H1 (cell line): ENCODE measurements around the gene COL4A4. TPM values are rescaled to one million over a fixed set of nuclear protein-coding genes. Genes with fewer than 3 reads are reported as not detected.

Experiments used
- CTCF ChIA-PET: fragments of 300-600 bp; sonication (Branson Sonifier 250); formaldehyde crosslinking; loops from one replicate; lab custom pipeline; 2021; ENCODE audit not compliant: partially characterized antibody; lab: Charles Lee
- POLR2A ChIA-PET: fragments of 300-600 bp; sonication (Branson Sonifier 250); formaldehyde crosslinking; loops from one replicate; lab custom pipeline; 2021; ENCODE audit warnings: inconsistent platforms; ENCODE audit not compliant: partially characterized antibody; lab: Charles Lee
- DNase-seq, 2 experiments: peaks; one replicate each; pipeline versions ENCODE4 v3.0.0 to v3.0.0-alpha.2; 2010 to 2022; ENCODE audit warnings: low spot score in 2 of 2, low read depth in 1 of 2, mixed read lengths in 1 of 2
- FAIRE-seq: peaks from 2 replicates; lab custom pipeline; 2011; peaks lifted over from hg19 to GRCh38; lab: Jason Lieb, UNC
- H2AFZ ChIP-seq: 2 replicates; pipeline ENCODE4 v1.8.1; 2012; ENCODE audit warnings: low read length, inconsistent platforms
- H2AK5ac ChIP-seq: 2 replicates; pipeline ENCODE4 v1.6.1; 2013; ENCODE audit warnings: low read depth, low read length
- H2BK120ac ChIP-seq: replicated peaks from 2 replicates; pipeline ENCODE3; 2013; ENCODE audit warnings: low read depth, low read length, inconsistent platforms
- H2BK12ac ChIP-seq: 2 replicates; pipeline ENCODE4 v1.6.1; 2013; ENCODE audit warnings: low read depth, low read length
- H2BK15ac ChIP-seq: 2 replicates; pipeline ENCODE4 v1.6.1; 2013; ENCODE audit warnings: low read length
- H2BK20ac ChIP-seq: 2 replicates; pipeline ENCODE4 v1.6.1; 2013; ENCODE audit warnings: low read length
- H2BK5ac ChIP-seq: 2 replicates; pipeline ENCODE4 v1.6.1; 2013; ENCODE audit warnings: low read depth, low read length
- H3K14ac ChIP-seq: 2 replicates; pipeline ENCODE4 v1.6.1; 2013; ENCODE audit warnings: inconsistent platforms; ENCODE audit not compliant: insufficient read length
- H3K18ac ChIP-seq: 2 replicates; pipeline ENCODE4 v1.6.1; 2013; ENCODE audit warnings: low read length; ENCODE audit errors: extremely low read depth
- H3K23ac ChIP-seq: 2 replicates; pipeline ENCODE4 v1.6.1; 2013; ENCODE audit warnings: inconsistent platforms; ENCODE audit not compliant: insufficient read length
- H3K23me2 ChIP-seq: 2 replicates; pipeline ENCODE4 v1.6.1; 2013; ENCODE audit warnings: low read depth, low read length
- H3K27ac ChIP-seq: 2 replicates; pipeline ENCODE4 v1.6.1; 2011; ENCODE audit warnings: low read depth, low read length, inconsistent platforms
- H3K27me3 ChIP-seq, 4 experiments: replicated peaks in 1 of 4; 1 replicate in 1 of 4; 2 replicates in 3 of 4; pipeline versions ENCODE4 v1.6.1 to v1.8.1; 2011 to 2013; ENCODE audit warnings: low read length in 3 of 4, mild to moderate bottlenecking in 3 of 4, inconsistent platforms in 2 of 4, mixed read lengths in 2 of 4, moderate library complexity in 1 of 4; ENCODE audit not compliant: control insufficient read depth in 3 of 4, insufficient read depth in 3 of 4; ENCODE audit errors: extremely low read depth in 1 of 4
- H3K36me3 ChIP-seq, 4 experiments: 2 replicates each; pipeline versions ENCODE4 v1.6.1 to v1.8.1; 2011 to 2013; ENCODE audit warnings: mild to moderate bottlenecking in 4 of 4, low read length in 3 of 4, moderate library complexity in 2 of 4, control low read depth in 1 of 4, inconsistent platforms in 1 of 4; ENCODE audit not compliant: insufficient read depth in 4 of 4, control insufficient read depth in 2 of 4
- H3K4ac ChIP-seq: replicated peaks from 2 replicates; pipeline ENCODE3; 2013; ENCODE audit warnings: low read length, low read depth, mixed read lengths, inconsistent platforms; ENCODE audit not compliant: insufficient read length
- H3K4me1 ChIP-seq, 4 experiments: replicated peaks in 1 of 4; 1 replicate in 1 of 4; 2 replicates in 3 of 4; pipeline versions ENCODE4 v1.6.1 to v1.8.1; 2011 to 2013; ENCODE audit warnings: low read length in 3 of 4, inconsistent platforms in 2 of 4, mixed read lengths in 1 of 4; ENCODE audit not compliant: insufficient read depth in 4 of 4, control insufficient read depth in 3 of 4
- H3K4me2 ChIP-seq, 2 experiments: 2 replicates each; pipeline versions ENCODE4 v1.6.1 to v1.8.1; 2011 to 2013; ENCODE audit warnings: low read depth in 2 of 2, low read length in 2 of 2, control low read depth in 1 of 2, inconsistent platforms in 1 of 2, mild to moderate bottlenecking in 1 of 2; ENCODE audit not compliant: insufficient read depth in 1 of 2
- H3K4me3 ChIP-seq, 4 experiments: fragments of 200-600, 300-600 bp in 1 of 4; sonication (generic), shearing (Covaris generic), sonication (Bioruptor Twin) in 1 of 4; 2 replicates each; pipeline versions ENCODE4 v1.5.1 to v1.8.1; 2011 to 2016; ENCODE audit warnings: low read length in 4 of 4, low read depth in 3 of 4, control low read depth in 2 of 4, inconsistent platforms in 2 of 4, mild to moderate bottlenecking in 2 of 4, mixed read lengths in 1 of 4, moderate library complexity in 1 of 4; ENCODE audit not compliant: insufficient read depth in 2 of 4; ENCODE audit errors: extremely low read depth in 1 of 4
- H3K56ac ChIP-seq: replicated peaks from 2 replicates; pipeline ENCODE3; 2013; ENCODE audit warnings: low read depth, mild to moderate bottlenecking, mixed read lengths, low read length, inconsistent platforms; ENCODE audit not compliant: insufficient read length
- H3K79me1 ChIP-seq: 2 replicates; pipeline ENCODE4 v1.6.1; 2013; ENCODE audit warnings: low read depth, low read length, control low read depth
- H3K79me2 ChIP-seq, 2 experiments: 2 replicates each; pipeline versions ENCODE4 v1.6.1 to v1.8.1; 2012 to 2013; ENCODE audit warnings: low read length in 2 of 2, mild to moderate bottlenecking in 2 of 2, inconsistent platforms in 1 of 2; ENCODE audit not compliant: insufficient read depth in 2 of 2, control insufficient read depth in 1 of 2
- H3K9ac ChIP-seq, 4 experiments: replicated peaks in 1 of 4; 1 replicate in 1 of 4; 2 replicates in 3 of 4; pipeline versions ENCODE4 v1.6.1 to v1.8.1; 2011 to 2013; ENCODE audit warnings: low read depth in 3 of 4, low read length in 3 of 4, control low read depth in 2 of 4, mild to moderate bottlenecking in 2 of 4, moderate library complexity in 2 of 4, inconsistent platforms in 1 of 4; ENCODE audit errors: extremely low read depth in 1 of 4
- H3K9me3 ChIP-seq, 2 experiments: 2 replicates each; pipeline versions ENCODE4 v1.6.1 to v1.8.1; 2012 to 2013; ENCODE audit warnings: mild to moderate bottlenecking in 2 of 2, moderate library complexity in 2 of 2, control low read depth in 1 of 2, inconsistent platforms in 1 of 2, low read depth in 1 of 2, low read length in 1 of 2, mixed read lengths in 1 of 2; ENCODE audit not compliant: insufficient read depth in 2 of 2
- H4K20me1 ChIP-seq, 2 experiments: replicated peaks in 1 of 2; 2 replicates each; pipeline versions ENCODE3 to v1.8.1; 2011 to 2013; ENCODE audit warnings: inconsistent platforms in 2 of 2, low read length in 2 of 2, mild to moderate bottlenecking in 1 of 2; ENCODE audit not compliant: insufficient read depth in 2 of 2, control insufficient read depth in 1 of 2
- H4K5ac ChIP-seq: 2 replicates; pipeline ENCODE4 v1.6.1; 2013; ENCODE audit warnings: low read length, low read depth, mixed read lengths, inconsistent platforms; ENCODE audit not compliant: insufficient read length
- H4K8ac ChIP-seq: 2 replicates; pipeline ENCODE4 v1.8.0; 2013; ENCODE audit warnings: mild to moderate bottlenecking, moderate library complexity, low read length, inconsistent platforms; ENCODE audit not compliant: insufficient read depth; ENCODE audit errors: extremely low read depth
- H4K91ac ChIP-seq: replicated peaks from 2 replicates; pipeline ENCODE3; 2013; ENCODE audit warnings: low read length, mixed read lengths, inconsistent platforms; ENCODE audit not compliant: insufficient read length
- BRCA1 ChIP-seq: IDR thresholded peaks from 2 replicates; pipeline ENCODE4 v1.6.1; 2012; ENCODE audit warnings: low read depth, low read length, improper control_type of control experiment
- CEBPB ChIP-seq: IDR thresholded peaks from 2 replicates; pipeline ENCODE4 v1.6.1; 2012; ENCODE audit warnings: low read depth, low read length
- CTBP2 ChIP-seq: IDR thresholded peaks from 2 replicates; pipeline ENCODE4 v1.7.0; 2011; ENCODE audit warnings: borderline replicate concordance, mild to moderate bottlenecking, moderate library complexity, mixed read lengths, low read length; ENCODE audit not compliant: insufficient read depth, insufficient read length
- E2F6 ChIP-seq: IDR thresholded peaks from 2 replicates; pipeline ENCODE4 v1.6.1; 2012; ENCODE audit warnings: inconsistent platforms
- EZH2 ChIP-seq: fragments of 200-600 bp; sonication (generic); IDR thresholded peaks from 2 replicates; pipeline ENCODE4 v1.7.1; 2012; ENCODE audit warnings: low read depth, mild to moderate bottlenecking, moderate library complexity, low read length, inconsistent platforms; ENCODE audit not compliant: severe bottlenecking
- KDM1A ChIP-seq: fragments of 200-600, 300-600 bp; sonication (generic); IDR thresholded peaks from 2 replicates; pipeline ENCODE4 v1.7.1; 2016; ENCODE audit warnings: mild to moderate bottlenecking, low read length, borderline replicate concordance
- RXRA ChIP-seq: IDR thresholded peaks from 2 replicates; pipeline ENCODE4 v1.6.1; 2011; ENCODE audit warnings: low read depth, mild to moderate bottlenecking, low read length, moderate library complexity; ENCODE audit not compliant: insufficient read depth
- YY1 ChIP-seq: IDR thresholded peaks from 2 replicates; pipeline ENCODE4 v1.6.1; 2011; ENCODE audit warnings: low read depth, mild to moderate bottlenecking, low read length
- WGBS, 2 experiments: shearing (Covaris generic) in 1 of 2; methylation state at CpG; one replicate each; pipeline versions ENCODE4 v1.1.6 to v1.1.7; 2013 to 2015; ENCODE audit warnings: low lambda C conversion rate in 2 of 2, mixed read lengths in 2 of 2, inconsistent platforms in 1 of 2, low coverage in 1 of 2, missing lambda C conversion rate in 1 of 2; ENCODE audit not compliant: insufficient replicate concordance in 2 of 2, insufficient coverage in 1 of 2, insufficient read length in 1 of 2; ENCODE audit errors: extremely low coverage in 1 of 2, missing lambda C conversion rate in 1 of 2; 5-methylcytosine and 5-hydroxymethylcytosine counted together
- polyA plus RNA-seq, 7 experiments: library from polyadenylated mRNA; depleted of rRNA in 3 of 7; stranded (reverse) in 5 of 7; unstranded in 2 of 7; fragments of >200 nt in 5 of 7; fragments of 200-250 nt in 2 of 7; gene quantifications; 1 replicate in 5 of 7; 2 replicates in 1 of 7; 4 replicates in 1 of 7; pipeline versions ENCODE4 v1.2.1 to v1.2.3, GENCODE V29; 2011 to 2013; ENCODE audit warnings: missing spikeins in 2 of 7, mixed read lengths in 2 of 7
- total RNA-seq: library from RNA; stranded (reverse); fragmentation: NEBNext Ultra II Directional; extraction: Animal tissue kit (Norgen Biotek cat#: 25700); gene quantifications from 2 replicates; pipeline ENCODE4 v1.2.1, GENCODE V29; 2021

The COL4A4 gene
- total and polyA plus RNA-seq, 2 of the 8 experiments (the other 6 are each of a cell fraction or from before 2014, with no cell fraction given): 0.33 to 1.7 TPM

- Histone ChIP-seq H2BK120ac (no peak overlapping the region), H2BK20ac (no peak overlapping the region), H3K36me3 (no peaks in the 10 kb centered on the region), H3K23ac (no peak overlapping the region), H3K9ac (no peak overlapping the region), H4K5ac (no peak overlapping the region), H3K79me2 (no peaks in the 10 kb centered on the region), H3K4me3 (no peak overlapping the region), H3K4ac (no peak overlapping the region), H3K9me3 (no peaks in the 10 kb centered on the region), H3K79me1 (no peaks in the 10 kb centered on the region), H4K8ac (no peak overlapping the region), H2AK5ac (no peak overlapping the region), H3K14ac (no peak overlapping the region), H3K18ac (no peak overlapping the region), H2BK12ac (no peak overlapping the region), H2BK5ac (no peak overlapping the region), H3K27me3 (no peaks in the 10 kb centered on the region), H3K27ac (no peak overlapping the region), H4K20me1 (no peaks in the 10 kb centered on the region), H3K4me1 (peaks cover 0 to 3% (median 0%) of the 10 kb centered on the region in 4 experiments; a peak in 1 of 7 replicates), H4K91ac (no peak overlapping the region), H2AFZ (no peak overlapping the region), H2BK15ac (no peak overlapping the region), H3K56ac (no peak overlapping the region), H3K4me2 (no peak overlapping the region), H3K23me2 (no peaks in the 10 kb centered on the region)
- POLR2A ChIA-PET: no interaction called here
- DNase-seq (no peak), FAIRE-seq (no peak)
- TF ChIP-seq RXRA (no peak), BRCA1 (no peak), E2F6 (no peak), KDM1A (no peak), CTBP2 (no peak), EZH2 (no peak), CEBPB (no peak), YY1 (no peak)
- CTCF ChIA-PET: interaction anchor here (5.5 kb wide), 1 partner anchor 13 kb away, joined by 53 read pairs; no protein-coding TSS in a partner anchor
- 90% methylated on average over 2 of the region's 2 CpGs; no CpG with 5 or more reads in 1 of the 2 experiments for whole genome bisulfite sequencing, 2 experiments
Measured at GRCh38 chr2:227020416-227020815, 143.6 kb downstream of the COL4A4 start.
